H9 (cell line): ENCODE results near the gene BMP7. TPM values are rescaled to one million over a fixed set of nuclear protein-coding genes. Genes with fewer than 3 reads are reported as not detected.
"Not testable (repeated sequence)": the region's sequence is repeated elsewhere in the genome, so short reads cannot be mapped to it uniquely, and the experiment has no call there.

ENCODE experiments used
- DNase-seq: peaks from one replicate; pipeline ENCODE4 v3.0.0-alpha.2; 2017
- H2AFZ ChIP-seq: one replicate; pipeline ENCODE4 v1.6.1; 2013; ENCODE audit warnings: mild to moderate bottlenecking, low read length, control low read depth, moderate library complexity
- H2AK5ac ChIP-seq: 2 replicates; pipeline ENCODE4 v1.6.1; 2013; ENCODE audit warnings: low read length, control low read depth, mixed read lengths; ENCODE audit not compliant: insufficient read length
- H2BK120ac ChIP-seq: one replicate; pipeline ENCODE4 v1.6.1; 2013; ENCODE audit warnings: low read depth, mild to moderate bottlenecking, low read length, control low read depth, inconsistent platforms; ENCODE audit not compliant: poor library complexity, severe bottlenecking
- H2BK12ac ChIP-seq: 2 replicates; pipeline ENCODE4 v1.6.1; 2013; ENCODE audit warnings: low read length, control low read depth, mixed read lengths, low read depth; ENCODE audit not compliant: insufficient read length
- H2BK15ac ChIP-seq: 2 replicates; pipeline ENCODE4 v1.6.1; 2013; ENCODE audit warnings: low read depth, low read length, control low read depth
- H2BK20ac ChIP-seq: one replicate; pipeline ENCODE4 v1.6.1; 2013; ENCODE audit warnings: low read depth, mild to moderate bottlenecking, low read length, control low read depth, inconsistent platforms; ENCODE audit not compliant: poor library complexity, severe bottlenecking
- H2BK5ac ChIP-seq: 2 replicates; pipeline ENCODE4 v1.6.1; 2013; ENCODE audit warnings: low read length, control low read depth, mixed read lengths; ENCODE audit not compliant: insufficient read length
- H3K14ac ChIP-seq: 2 replicates; pipeline ENCODE4 v1.6.1; 2013; ENCODE audit warnings: low read length, control low read depth; ENCODE audit not compliant: insufficient read depth
- H3K18ac ChIP-seq: 2 replicates; pipeline ENCODE4 v1.6.1; 2013; ENCODE audit warnings: low read depth, mild to moderate bottlenecking, mixed read lengths, low read length, control low read depth; ENCODE audit not compliant: insufficient read length
- H3K23ac ChIP-seq: 2 replicates; pipeline ENCODE4 v1.6.1; 2013; ENCODE audit warnings: low read length, control low read depth, mixed read lengths, low read depth; ENCODE audit not compliant: insufficient read length
- H3K23me2 ChIP-seq: 2 replicates; pipeline ENCODE4 v1.6.1; 2013; ENCODE audit warnings: low read depth, mild to moderate bottlenecking, mixed read lengths, low read length, control low read depth; ENCODE audit not compliant: insufficient read length, poor library complexity, severe bottlenecking
- H3K27ac ChIP-seq: 2 replicates; pipeline ENCODE4 v1.5.1; 2013; ENCODE audit warnings: low read length, control low read depth, mixed read lengths, low read depth; ENCODE audit not compliant: insufficient read length
- H3K27me3 ChIP-seq: 2 replicates; pipeline ENCODE4 v1.6.1; 2013; ENCODE audit warnings: low read length, control low read depth, inconsistent platforms; ENCODE audit not compliant: insufficient read depth
- H3K4ac ChIP-seq: 2 replicates; pipeline ENCODE4 v1.6.1; 2013; ENCODE audit warnings: low read depth, mild to moderate bottlenecking, control low read depth, inconsistent platforms, low read length, moderate library complexity
- H3K4me1 ChIP-seq: 2 replicates; pipeline ENCODE4 v1.6.1; 2013; ENCODE audit warnings: low read length, control low read depth, inconsistent platforms; ENCODE audit not compliant: insufficient read depth
- H3K4me2 ChIP-seq: 2 replicates; pipeline ENCODE4 v1.6.1; 2013; ENCODE audit warnings: low read length, control low read depth, mixed read lengths; ENCODE audit not compliant: insufficient read length, insufficient read depth
- H3K56ac ChIP-seq: 2 replicates; pipeline ENCODE4 v1.6.1; 2013; ENCODE audit warnings: low read depth, mild to moderate bottlenecking, mixed read lengths, low read length, control low read depth; ENCODE audit not compliant: insufficient read length
- H3K79me1 ChIP-seq: 2 replicates; pipeline ENCODE4 v1.6.1; 2013; ENCODE audit warnings: low read depth, mild to moderate bottlenecking, moderate library complexity, low read length, control low read depth, inconsistent platforms; ENCODE audit not compliant: insufficient read depth, poor library complexity, severe bottlenecking
- H3K79me2 ChIP-seq: 2 replicates; pipeline ENCODE4 v1.6.1; 2013; ENCODE audit warnings: low read length, control low read depth, inconsistent platforms; ENCODE audit not compliant: insufficient read depth
- H3K9ac ChIP-seq: 2 replicates; pipeline ENCODE4 v1.6.1; 2013; ENCODE audit warnings: low read length, control low read depth, mixed read lengths; ENCODE audit not compliant: insufficient read length; ENCODE audit errors: extremely low read depth
- H3K9me3 ChIP-seq: one replicate; pipeline ENCODE4 v1.6.1; 2013; ENCODE audit warnings: low read depth, low read length, inconsistent platforms; ENCODE audit not compliant: control insufficient read depth
- H3T11ph ChIP-seq: one replicate; pipeline ENCODE4 v1.6.1; 2013; ENCODE audit warnings: mild to moderate bottlenecking, low read length, control low read depth, inconsistent platforms
- H4K20me1 ChIP-seq: one replicate; pipeline ENCODE4 v1.6.1; 2013; ENCODE audit not compliant: control insufficient read depth, insufficient read length, insufficient read depth
- H4K5ac ChIP-seq: 2 replicates; pipeline ENCODE4 v1.6.1; 2013; ENCODE audit warnings: low read depth, mild to moderate bottlenecking, mixed read lengths, low read length, control low read depth; ENCODE audit not compliant: insufficient read length
- H4K8ac ChIP-seq: replicated peaks from 2 replicates; pipeline ENCODE4 v1.6.1; 2013; ENCODE audit warnings: low read length, control low read depth, mixed read lengths, low read depth; ENCODE audit not compliant: insufficient read length
- H4K91ac ChIP-seq: 2 replicates; pipeline ENCODE4 v1.6.1; 2013; ENCODE audit warnings: low read depth, mild to moderate bottlenecking, moderate library complexity, mixed read lengths, low read length, control low read depth; ENCODE audit not compliant: insufficient read length
- H3K27ac Mint-ChIP-seq, 3 experiments: 2 replicates in 2 of 3; 3 replicates in 1 of 3; pipeline ENCODE4 v1.8.0; 2020 to 2021; ENCODE audit warnings: mixed read lengths in 3 of 3, mild to moderate bottlenecking in 1 of 3, moderate library complexity in 1 of 3
- H3K27me3 Mint-ChIP-seq: 2 replicates; pipeline ENCODE4 v1.8.0; 2021; ENCODE audit warnings: low read depth, mild to moderate bottlenecking, moderate library complexity, mixed read lengths
- H3K36me3 Mint-ChIP-seq, 3 experiments: 2 replicates in 2 of 3; 3 replicates in 1 of 3; pipeline ENCODE4 v1.8.0; 2020 to 2021; ENCODE audit warnings: low read depth in 3 of 3, mixed read lengths in 3 of 3; ENCODE audit not compliant: insufficient read depth in 1 of 3
- H3K4me1 Mint-ChIP-seq, 2 experiments: 2 replicates each; pipeline ENCODE4 v1.8.0; 2020; ENCODE audit warnings: mixed read lengths in 2 of 2
- H3K4me3 Mint-ChIP-seq, 2 experiments: 2 replicates in 1 of 2; 3 replicates in 1 of 2; pipeline ENCODE4 v1.8.0; 2020 to 2021; ENCODE audit warnings: mild to moderate bottlenecking in 2 of 2, mixed read lengths in 2 of 2, moderate library complexity in 1 of 2
- H3K9me3 Mint-ChIP-seq, 2 experiments: 2 replicates in 1 of 2; 3 replicates in 1 of 2; pipeline ENCODE4 v1.8.0; 2020; ENCODE audit warnings: mild to moderate bottlenecking in 2 of 2, mixed read lengths in 2 of 2, moderate library complexity in 1 of 2
- WGBS: extraction: QIAGEN DNeasy Blood & Tissue Kit; methylation state at CpG from one replicate; pipeline ENCODE4 v1.1.7; 2013; ENCODE audit warnings: missing lambda C conversion rate, low lambda C conversion rate, mixed read lengths; ENCODE audit not compliant: insufficient read length; ENCODE audit errors: extremely low coverage; 5-methylcytosine and 5-hydroxymethylcytosine counted together
- total RNA-seq: library from RNA; stranded (reverse); gene quantifications from 2 replicates; pipeline ENCODE4 v1.2.1, GENCODE V29; 2021

BMP7 gene
- total RNA-seq, 1 experiment from 2014 or later, result 17.7 TPM

DNA sequence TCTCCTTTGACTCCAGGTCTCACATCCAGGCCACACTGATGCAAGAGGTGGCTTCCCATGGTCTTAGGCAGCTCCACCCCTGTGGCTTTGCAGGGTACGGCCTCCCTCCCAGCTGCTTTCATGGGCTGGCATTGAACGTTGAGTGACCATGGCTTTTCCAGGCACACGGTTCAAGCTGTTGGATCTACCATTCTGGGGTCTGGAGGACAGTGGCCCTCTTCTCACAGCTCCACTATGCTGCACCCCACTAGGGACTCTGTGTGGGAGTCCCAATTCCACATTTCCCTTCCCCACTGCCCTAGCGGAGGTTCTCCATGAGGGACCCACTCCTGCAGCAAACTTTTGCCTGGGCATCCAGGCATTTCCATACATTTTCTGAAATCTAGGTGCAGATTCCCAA, 27.1 kb downstream of the BMP7 start:
- peaks cover 12 to 29% (median 27%) of the 10 kb centered on the region in 3 experiments for H3K36me3 Mint-ChIP-seq
- no CpG with 5 or more reads among the region's 4 CpGs for WGBS
- H3K4me3 Mint-ChIP-seq, result not testable (repeated sequence)

More for the DNA sequence above, 27.1 kb downstream of the BMP7 start:
- not testable (repeated sequence) for H3T11ph ChIP-seq, H2AK5ac ChIP-seq, H3K79me2 ChIP-seq, H3K27ac Mint-ChIP-seq, H4K20me1 ChIP-seq, H2AFZ ChIP-seq, H4K5ac ChIP-seq, H2BK20ac ChIP-seq, H3K27me3 ChIP-seq, H3K56ac ChIP-seq, H4K8ac ChIP-seq, H3K4ac ChIP-seq, H2BK12ac ChIP-seq, H3K4me1 ChIP-seq, H3K4me2 ChIP-seq, H2BK15ac ChIP-seq, H3K9ac ChIP-seq, DNase-seq, H3K23me2 ChIP-seq, H2BK120ac ChIP-seq, H4K91ac ChIP-seq, H3K23ac ChIP-seq, H3K79me1 ChIP-seq, H3K9me3 ChIP-seq, H3K18ac ChIP-seq, H2BK5ac ChIP-seq, H3K27ac ChIP-seq, H3K14ac ChIP-seq
- Mint-ChIP-seq H3K4me1 (peaks cover 26 to 32% of the 10 kb centered on the region in 2 experiments), H3K9me3 (peaks cover 21 to 22% of the 10 kb centered on the region in 2 experiments), H3K27me3 (peaks cover 49% of the 10 kb centered on the region)
